ENCODE results near the gene SSX2IP. TPM values are rescaled to one million over a fixed set of nuclear protein-coding genes. Genes with fewer than 3 reads are reported as not detected.

SSX2IP gene
- total and polyA plus RNA-seq, 9 of the 15 experiments (the other 6 are each of a cell fraction or from before 2014, with no cell fraction given) = 20.6 to 96.7 (median 61.7) TPM

DNA sequence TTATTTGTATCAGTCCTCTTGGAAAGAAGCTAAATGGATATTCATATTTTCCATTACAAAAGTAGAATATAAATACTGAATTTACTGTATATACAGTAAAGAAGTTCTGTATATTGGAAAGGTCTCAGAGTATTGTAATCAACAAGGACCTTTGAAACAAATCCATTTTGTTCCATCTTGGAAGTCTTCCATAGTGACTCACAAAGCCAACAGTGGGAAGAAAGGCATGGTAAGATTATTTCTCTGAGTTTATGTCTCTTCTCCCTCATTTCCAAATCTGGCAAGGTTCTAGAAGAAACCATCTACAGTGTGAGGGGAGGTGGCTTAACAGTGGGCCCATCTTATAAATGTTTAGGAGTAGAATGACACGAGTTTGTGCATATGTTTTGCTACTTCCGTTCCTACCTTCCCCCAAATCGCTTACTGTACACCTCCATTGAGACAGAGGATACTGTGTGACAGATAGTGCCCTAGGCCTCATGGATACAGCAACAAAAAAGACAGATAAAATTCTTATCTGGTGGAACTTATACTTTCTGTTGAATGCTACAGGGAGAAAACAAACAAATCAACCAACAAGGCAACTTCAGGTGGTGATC lies 22.1 kb upstream of the SSX2IP start (continued):
- TF ChIP-seq NCOA2 (IDR thresholded peaks at IDR 0.05; ENCODE audit: partially characterized antibody in 2 of 2) (no peak), ETV1 (tag; conservative IDR thresholded peaks at IDR 0.05; ENCODE audit: low read depth) (0 out of 2 replicates have a peak, but pooled peaks have one; percentile 17), CBFA2T3 (IDR thresholded peaks at IDR 0.05) (peak; percentile 20; the same call in 1 of the 2 replicates)
- TF ChIP-seq, protein P1, sequence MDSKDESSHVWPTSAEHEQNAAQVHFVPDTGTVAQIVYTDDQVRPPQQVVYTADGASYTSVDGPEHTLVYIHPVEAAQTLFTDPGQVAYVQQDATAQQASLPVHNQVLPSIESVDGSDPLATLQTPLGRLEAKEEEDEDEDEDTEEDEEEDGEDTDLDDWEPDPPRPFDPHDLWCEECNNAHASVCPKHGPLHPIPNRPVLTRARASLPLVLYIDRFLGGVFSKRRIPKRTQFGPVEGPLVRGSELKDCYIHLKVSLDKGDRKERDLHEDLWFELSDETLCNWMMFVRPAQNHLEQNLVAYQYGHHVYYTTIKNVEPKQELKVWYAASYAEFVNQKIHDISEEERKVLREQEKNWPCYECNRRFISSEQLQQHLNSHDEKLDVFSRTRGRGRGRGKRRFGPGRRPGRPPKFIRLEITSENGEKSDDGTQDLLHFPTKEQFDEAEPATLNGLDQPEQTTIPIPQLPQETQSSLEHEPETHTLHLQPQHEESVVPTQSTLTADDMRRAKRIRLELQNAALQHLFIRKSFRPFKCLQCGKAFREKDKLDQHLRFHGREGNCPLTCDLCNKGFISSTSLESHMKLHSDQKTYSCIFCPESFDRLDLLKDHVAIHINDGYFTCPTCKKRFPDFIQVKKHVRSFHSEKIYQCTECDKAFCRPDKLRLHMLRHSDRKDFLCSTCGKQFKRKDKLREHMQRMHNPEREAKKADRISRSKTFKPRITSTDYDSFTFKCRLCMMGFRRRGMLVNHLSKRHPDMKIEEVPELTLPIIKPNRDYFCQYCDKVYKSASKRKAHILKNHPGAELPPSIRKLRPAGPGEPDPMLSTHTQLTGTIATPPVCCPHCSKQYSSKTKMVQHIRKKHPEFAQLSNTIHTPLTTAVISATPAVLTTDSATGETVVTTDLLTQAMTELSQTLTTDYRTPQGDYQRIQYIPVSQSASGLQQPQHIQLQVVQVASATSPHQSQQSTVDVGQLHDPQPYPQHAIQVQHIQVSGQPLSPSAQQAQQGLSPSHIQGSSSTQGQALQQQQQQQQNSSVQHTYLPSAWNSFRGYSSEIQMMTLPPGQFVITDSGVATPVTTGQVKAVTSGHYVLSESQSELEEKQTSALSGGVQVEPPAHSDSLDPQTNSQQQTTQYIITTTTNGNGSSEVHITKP (IDR thresholded peaks at IDR 0.05; ENCODE audit: partially characterized antibody) = peak; percentile 61

DNA sequence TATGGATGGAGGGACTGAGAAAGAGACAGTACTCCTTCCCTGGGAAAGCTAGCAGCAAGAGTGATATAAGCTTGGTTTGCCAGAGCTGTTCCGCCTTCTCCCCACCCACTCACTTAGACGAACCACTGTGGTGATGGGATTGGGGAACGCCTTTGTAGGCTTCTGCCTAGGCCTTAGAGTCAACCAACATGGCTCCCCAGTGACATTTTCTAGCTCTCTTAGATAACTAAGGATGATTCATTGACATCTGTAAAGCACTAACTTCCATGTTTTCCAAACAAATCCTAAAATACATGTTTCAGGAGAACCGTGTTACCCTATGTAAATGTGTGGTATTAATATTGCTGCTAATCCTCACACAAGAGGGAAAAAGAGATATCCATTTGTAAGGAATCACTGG lies 21.6 kb upstream of the SSX2IP start:
- H3K36me3 ChIP-seq (ENCODE audit: control insufficient read depth, insufficient read depth, low read length) = no peaks in the 10 kb centered on the region
- in situ Hi-C loops (cut with MboI) = no loop called here
- whole genome bisulfite sequencing (ENCODE audit: insufficient coverage, low coverage, missing lambda C conversion rate) = 65% methylated on average over 3 of the region's 4 CpGs
- DNase-seq (ENCODE audit: extremely low read depth in 1 of 4, low spot score in 3 of 4) (no peak), ATAC-seq (peak; percentile 10; the same call in 1 of the 3 replicates), FAIRE-seq (no peak)
- intact Hi-C loops (cut with micrococcal nuclease) = no loop called here
- H3K4me3 ChIP-seq = no peak overlapping the region
- H3K9me1 ChIP-seq (ENCODE audit: control insufficient read depth, insufficient read depth, low read length) = no peaks in the 10 kb centered on the region
- H3K9ac ChIP-seq (ENCODE audit: insufficient read depth in 1 of 2, low read depth in 2 of 2, low read length in 2 of 2) = no peak overlapping the region
- H2AFZ ChIP-seq (ENCODE audit: low read depth, low read length) = peak overlapping the region; percentile 82
- POLR2A ChIA-PET = interaction anchor here (1.0 to 1.1 kb wide), 2 partner anchors 12 kb away, joined by 3 to 4 read pairs; no protein-coding TSS in a partner anchor
- no peak overlapping the region for H3K27ac ChIP-seq (ENCODE audit: extremely low read depth, low read depth, low read length)
- H4K20me1 ChIP-seq (replicated peaks; ENCODE audit: control insufficient read depth, insufficient read depth, low read length) = no peaks in the 10 kb centered on the region
- CTCF ChIA-PET (ENCODE audit: low intra/inter-chr PET ratio) = no interaction called here
- H3K27me3 ChIP-seq (ENCODE audit: control insufficient read depth in 2 of 2, insufficient read depth in 2 of 2, low read length in 2 of 2) = no peaks in the 10 kb centered on the region
- H3K9me3 ChIP-seq (replicated peaks; ENCODE audit: control insufficient read depth, insufficient read depth, low read depth, low read length) = no peaks in the 10 kb centered on the region
- H3K4me1 ChIP-seq (replicated peaks in 1 of 2; ENCODE audit: control insufficient read depth in 2 of 2, insufficient read depth in 2 of 2, low read length in 2 of 2) = peaks cover 0 to 34% of the 10 kb centered on the region in 2 experiments; a peak in 3 of 5 replicates
- H3K4me2 ChIP-seq (ENCODE audit: insufficient read depth, low read length) = no peak overlapping the region; the same call in 1 of the 2 replicates
- H3K79me2 ChIP-seq (ENCODE audit: control insufficient read depth, insufficient read depth, low read length) = no peaks in the 10 kb centered on the region
- BruUV-seq (replicated peaks) = no TSS peak
- TF ChIP-seq NR2C1 (IDR thresholded peaks at IDR 0.05) = no peak
- peak; percentile 15; the same call in 1 of the 2 replicates for TF ChIP-seq NR2C1 (tag; IDR thresholded peaks at IDR 0.05)
- TF ChIP-seq, protein P2, sequence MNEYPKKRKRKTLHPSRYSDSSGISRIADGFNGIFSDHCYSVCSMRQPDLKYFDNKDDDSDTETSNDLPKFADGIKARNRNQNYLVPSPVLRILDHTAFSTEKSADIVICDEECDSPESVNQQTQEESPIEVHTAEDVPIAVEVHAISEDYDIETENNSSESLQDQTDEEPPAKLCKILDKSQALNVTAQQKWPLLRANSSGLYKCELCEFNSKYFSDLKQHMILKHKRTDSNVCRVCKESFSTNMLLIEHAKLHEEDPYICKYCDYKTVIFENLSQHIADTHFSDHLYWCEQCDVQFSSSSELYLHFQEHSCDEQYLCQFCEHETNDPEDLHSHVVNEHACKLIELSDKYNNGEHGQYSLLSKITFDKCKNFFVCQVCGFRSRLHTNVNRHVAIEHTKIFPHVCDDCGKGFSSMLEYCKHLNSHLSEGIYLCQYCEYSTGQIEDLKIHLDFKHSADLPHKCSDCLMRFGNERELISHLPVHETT (CRISPR knock-in tag; conservative IDR thresholded peaks at IDR 0.05 in 1 of 2, IDR thresholded peaks at IDR 0.05 in 1 of 2) = 0 out of 4 replicates have a peak, but pooled peaks of 1 of the 2 experiments have one; percentile 17
- TF ChIP-seq CC2D1A (IDR thresholded peaks at IDR 0.05) = no peak
- TF ChIP-seq FOXP4 (CRISPR knock-in tag; IDR thresholded peaks at IDR 0.05; ENCODE audit: borderline replicate concordance) = no peak

Measured in K562 (cell line).